ENCODE results near the gene MORC2. TPM values are rescaled to one million over a fixed set of nuclear protein-coding genes. Genes with fewer than 3 reads are reported as not detected.
A peak's percentile ranks its signal among the peaks of the same experiment; 100 is the strongest.

MORC2 gene
- total RNA-seq, 1 experiment from 2014 or later, result 25.4 TPM

DNA sequence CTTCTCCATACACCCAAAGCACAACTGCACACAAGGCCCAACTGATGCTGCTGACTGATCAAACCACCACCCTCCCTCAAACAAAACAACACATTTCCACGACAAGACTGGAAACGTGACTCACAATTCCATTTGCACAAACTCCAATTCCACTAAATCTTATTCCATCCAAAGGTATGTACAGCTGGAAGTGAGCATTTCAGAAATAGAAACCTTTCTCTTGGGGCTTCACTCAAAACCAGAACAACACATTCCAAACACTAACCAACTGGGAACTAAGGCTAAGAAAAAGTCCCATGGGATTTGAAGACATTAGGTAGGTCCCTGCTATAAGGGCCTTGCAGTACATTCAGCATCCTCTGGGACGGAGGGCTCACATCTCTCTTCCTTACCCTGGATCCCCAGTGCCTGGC lies 19.6 kb downstream of the MORC2 start:
- ChIA-PET POLR2A (no interaction called here), CTCF (interaction anchor here (2.2 to 2.9 kb wide), 2 partner anchors 133 to 136 kb away, joined by 8 to 25 read pairs; partner anchors contain the start of gene SMTN), RAD21 (ENCODE audit: low non-redundant PET in 1 of 2, low total read pairs in 2 of 2, uncharacterized antibody in 2 of 2, unreplicated experiment in 2 of 2) (no interaction called here)
- no peaks in the 10 kb centered on the region for H4K20me1 ChIP-seq (ENCODE audit: insufficient read depth)
- no peaks in the 10 kb centered on the region; the same call in 1 of the 2 replicates for H3K9me2 ChIP-seq (ENCODE audit: insufficient read depth)
- H3K4me1 ChIP-seq (ENCODE audit: control insufficient read depth in 1 of 2, insufficient read depth in 2 of 2, low read length in 2 of 2), result no peaks in the 10 kb centered on the region
- peak; percentile 52; the same call in 1 of the 2 replicates for ATAC-seq
- no peak overlapping the region for H3K9ac ChIP-seq (ENCODE audit: low read length)
- peaks cover 0 to 9% of the 10 kb centered on the region in 2 experiments; a peak in 1 of 4 replicates for H3K36me3 ChIP-seq (ENCODE audit: control insufficient read depth in 1 of 2, insufficient read depth in 2 of 2, low read length in 2 of 2)
- no peaks in the 10 kb centered on the region for H3K79me2 ChIP-seq (ENCODE audit: insufficient read depth, low read length)
- no peak for DNase-seq (ENCODE audit: low read depth, low spot score)
- no peak overlapping the region for H3K4me2 ChIP-seq (ENCODE audit: low read length)
- no TSS peak for BruUV-seq (replicated peaks)
- no peaks in the 10 kb centered on the region for H3K9me3 ChIP-seq (ENCODE audit: control insufficient read depth in 1 of 2, insufficient read depth in 1 of 2, low read depth in 1 of 2, low read length in 2 of 2)
- no peak overlapping the region for H2AFZ ChIP-seq (ENCODE audit: low read depth, low read length, poor library complexity, severe bottlenecking)
- intact Hi-C loops (cut with micrococcal nuclease), result loop anchor here (1.0 to 2.0 kb wide), 3 partner anchors 136 to 282 kb away; no protein-coding TSS in a partner anchor
- TF ChIP-seq, protein P1, sequence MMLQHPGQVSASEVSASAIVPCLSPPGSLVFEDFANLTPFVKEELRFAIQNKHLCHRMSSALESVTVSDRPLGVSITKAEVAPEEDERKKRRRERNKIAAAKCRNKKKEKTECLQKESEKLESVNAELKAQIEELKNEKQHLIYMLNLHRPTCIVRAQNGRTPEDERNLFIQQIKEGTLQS (IDR thresholded peaks at IDR 0.05), result no peak
- TF ChIP-seq CEBPB (IDR thresholded peaks at IDR 0.05; ENCODE audit: low read depth) (no peak), EGR1 (IDR thresholded peaks at IDR 0.05; ENCODE audit: low read depth) (no peak), JUND (IDR thresholded peaks at IDR 0.05) (no peak), EZH2phosphoT487 (IDR thresholded peaks at IDR 0.05; ENCODE audit: borderline replicate concordance) (no peak), EZH2 (IDR thresholded peaks at IDR 0.05) (no peak)
- TF ChIP-seq, protein P2, sequence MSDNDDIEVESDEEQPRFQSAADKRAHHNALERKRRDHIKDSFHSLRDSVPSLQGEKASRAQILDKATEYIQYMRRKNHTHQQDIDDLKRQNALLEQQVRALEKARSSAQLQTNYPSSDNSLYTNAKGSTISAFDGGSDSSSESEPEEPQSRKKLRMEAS (IDR thresholded peaks at IDR 0.05), result no peak
- TF ChIP-seq, protein P3, sequence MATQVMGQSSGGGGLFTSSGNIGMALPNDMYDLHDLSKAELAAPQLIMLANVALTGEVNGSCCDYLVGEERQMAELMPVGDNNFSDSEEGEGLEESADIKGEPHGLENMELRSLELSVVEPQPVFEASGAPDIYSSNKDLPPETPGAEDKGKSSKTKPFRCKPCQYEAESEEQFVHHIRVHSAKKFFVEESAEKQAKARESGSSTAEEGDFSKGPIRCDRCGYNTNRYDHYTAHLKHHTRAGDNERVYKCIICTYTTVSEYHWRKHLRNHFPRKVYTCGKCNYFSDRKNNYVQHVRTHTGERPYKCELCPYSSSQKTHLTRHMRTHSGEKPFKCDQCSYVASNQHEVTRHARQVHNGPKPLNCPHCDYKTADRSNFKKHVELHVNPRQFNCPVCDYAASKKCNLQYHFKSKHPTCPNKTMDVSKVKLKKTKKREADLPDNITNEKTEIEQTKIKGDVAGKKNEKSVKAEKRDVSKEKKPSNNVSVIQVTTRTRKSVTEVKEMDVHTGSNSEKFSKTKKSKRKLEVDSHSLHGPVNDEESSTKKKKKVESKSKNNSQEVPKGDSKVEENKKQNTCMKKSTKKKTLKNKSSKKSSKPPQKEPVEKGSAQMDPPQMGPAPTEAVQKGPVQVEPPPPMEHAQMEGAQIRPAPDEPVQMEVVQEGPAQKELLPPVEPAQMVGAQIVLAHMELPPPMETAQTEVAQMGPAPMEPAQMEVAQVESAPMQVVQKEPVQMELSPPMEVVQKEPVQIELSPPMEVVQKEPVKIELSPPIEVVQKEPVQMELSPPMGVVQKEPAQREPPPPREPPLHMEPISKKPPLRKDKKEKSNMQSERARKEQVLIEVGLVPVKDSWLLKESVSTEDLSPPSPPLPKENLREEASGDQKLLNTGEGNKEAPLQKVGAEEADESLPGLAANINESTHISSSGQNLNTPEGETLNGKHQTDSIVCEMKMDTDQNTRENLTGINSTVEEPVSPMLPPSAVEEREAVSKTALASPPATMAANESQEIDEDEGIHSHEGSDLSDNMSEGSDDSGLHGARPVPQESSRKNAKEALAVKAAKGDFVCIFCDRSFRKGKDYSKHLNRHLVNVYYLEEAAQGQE (IDR thresholded peaks at IDR 0.05; ENCODE audit: low read depth), result no peak
- H3K27ac ChIP-seq (ENCODE audit: low read depth, low read length), result no peak overlapping the region
- no peaks in the 10 kb centered on the region for H3K27me3 ChIP-seq (ENCODE audit: insufficient read depth, low read length)
- no peak overlapping the region for H3K4me3 ChIP-seq (replicated peaks in 1 of 2; ENCODE audit: low read depth in 1 of 2, low read length in 2 of 2)
